Left ventricle myocardium inferior (tissue), 1 donor: ENCODE data around the gene SLIT1. TPM values are rescaled to one million over a fixed set of nuclear protein-coding genes. Genes with fewer than 3 reads are reported as not detected.

Experiments used
- DNase-seq: peaks from one replicate; pipeline ENCODE4 v3.0.0-alpha.2; 2020
- H3K27ac ChIP-seq: fragments of 200-600 bp; replicated peaks from 2 replicates; pipeline ENCODE4 v1.8.0; 2021
- H3K27me3 ChIP-seq: fragments of 200-600 bp; 2 replicates; pipeline ENCODE4 v1.8.0; 2021; ENCODE audit warnings: low read depth
- H3K36me3 ChIP-seq: fragments of 200-600 bp; 2 replicates; pipeline ENCODE4 v1.8.0; 2021
- H3K4me1 ChIP-seq: fragments of 200-600 bp; 2 replicates; pipeline ENCODE4 v1.8.0; 2021
- H3K4me3 ChIP-seq: fragments of 200-600 bp; 2 replicates; pipeline ENCODE4 v1.8.0; 2021; ENCODE audit warnings: mild to moderate bottlenecking, moderate library complexity
- H3K9me3 ChIP-seq: fragments of 200-600 bp; replicated peaks from 2 replicates; pipeline ENCODE4 v1.8.0; 2021
- intact Hi-C: fragments of 100-400 bp; cut with micrococcal nuclease; formaldehyde crosslinking; loops from one replicate; pipeline ENCODE4 v1.11.0; 2022
- total RNA-seq: library from RNA; stranded (reverse); fragmentation: NEBNext Ultra II Directional; extraction: Animal tissue kit (Norgen Biotek cat#: 25700); gene quantifications from one replicate; pipeline ENCODE4 v1.2.1, GENCODE V29; 2021
- TF ChIP-seq, protein P1 (sequence below): fragments of 200-600 bp; IDR thresholded peaks from 2 replicates; pipeline ENCODE4 v1.8.0; 2021; ENCODE audit warnings: antibody characterized with exemption, mild to moderate bottlenecking, borderline replicate concordance
- donor health status: DM: no; HTN: yes; CAD: no; lungs with severe emphysema.

Gene SLIT1
- total RNA-seq, 1 donor from 2014 or later: 0.08 TPM

DNA sequence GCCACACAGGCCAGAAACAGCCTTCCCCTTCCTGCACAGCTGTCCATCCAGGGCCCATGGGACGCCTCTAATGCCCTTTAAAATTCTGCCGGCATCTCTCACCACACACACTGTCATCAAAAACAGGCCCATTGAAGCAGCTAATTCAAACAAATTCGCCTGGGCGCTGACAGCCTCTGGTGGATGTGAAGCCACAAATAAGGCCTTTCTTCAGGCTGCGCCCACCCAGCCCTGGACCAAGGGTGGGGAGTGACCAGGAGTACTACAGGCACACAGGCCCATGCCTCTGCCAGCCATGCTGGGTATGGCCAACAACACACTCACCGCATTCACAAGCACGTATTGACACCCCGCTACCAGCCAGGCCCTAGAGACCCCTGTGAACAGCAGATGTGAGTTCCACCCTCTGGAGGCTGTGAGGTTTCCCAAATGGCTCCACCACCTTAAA, 54.6 kb downstream of the SLIT1 start:
- H3K36me3 ChIP-seq: no peaks in the 10 kb centered on the region
- no peak for DNase-seq
- H3K27me3 ChIP-seq: peaks cover 97% of the 10 kb centered on the region

DNA sequence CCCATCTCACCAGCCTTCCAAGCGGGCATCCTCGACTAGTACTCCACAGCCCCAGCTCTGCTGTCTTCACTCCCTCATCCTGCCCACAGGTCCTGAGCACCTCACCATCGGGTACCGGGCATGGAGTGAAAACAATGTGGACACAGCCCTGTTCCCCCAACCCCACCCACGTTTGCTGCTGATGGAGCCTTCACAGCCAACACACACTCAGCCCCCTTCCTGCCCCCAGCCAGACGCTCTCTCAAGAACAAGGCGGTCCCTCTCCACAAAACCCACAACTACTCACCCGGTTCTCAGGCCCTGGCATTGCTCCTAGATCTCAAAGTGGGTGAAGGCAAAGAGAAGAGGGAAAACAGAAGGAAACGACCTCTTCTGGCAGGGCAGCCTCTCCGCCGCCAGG, 56.1 kb downstream of the SLIT1 start:
- Histone ChIP-seq H3K9me3 (no peaks in the 10 kb centered on the region), H3K36me3 (no peaks in the 10 kb centered on the region), H3K4me3 (no peak overlapping the region), H3K27me3 (peaks cover 81% of the 10 kb centered on the region), H3K4me1 (peaks cover 6% of the 10 kb centered on the region), H3K27ac (no peak overlapping the region)
- intact Hi-C loops: no loop called here
- TF ChIP-seq, protein P1, sequence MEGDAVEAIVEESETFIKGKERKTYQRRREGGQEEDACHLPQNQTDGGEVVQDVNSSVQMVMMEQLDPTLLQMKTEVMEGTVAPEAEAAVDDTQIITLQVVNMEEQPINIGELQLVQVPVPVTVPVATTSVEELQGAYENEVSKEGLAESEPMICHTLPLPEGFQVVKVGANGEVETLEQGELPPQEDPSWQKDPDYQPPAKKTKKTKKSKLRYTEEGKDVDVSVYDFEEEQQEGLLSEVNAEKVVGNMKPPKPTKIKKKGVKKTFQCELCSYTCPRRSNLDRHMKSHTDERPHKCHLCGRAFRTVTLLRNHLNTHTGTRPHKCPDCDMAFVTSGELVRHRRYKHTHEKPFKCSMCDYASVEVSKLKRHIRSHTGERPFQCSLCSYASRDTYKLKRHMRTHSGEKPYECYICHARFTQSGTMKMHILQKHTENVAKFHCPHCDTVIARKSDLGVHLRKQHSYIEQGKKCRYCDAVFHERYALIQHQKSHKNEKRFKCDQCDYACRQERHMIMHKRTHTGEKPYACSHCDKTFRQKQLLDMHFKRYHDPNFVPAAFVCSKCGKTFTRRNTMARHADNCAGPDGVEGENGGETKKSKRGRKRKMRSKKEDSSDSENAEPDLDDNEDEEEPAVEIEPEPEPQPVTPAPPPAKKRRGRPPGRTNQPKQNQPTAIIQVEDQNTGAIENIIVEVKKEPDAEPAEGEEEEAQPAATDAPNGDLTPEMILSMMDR: no peak
- DNase-seq: no peak

More for the DNA sequence above, 54.6 kb downstream of the SLIT1 start:
- H3K9me3 ChIP-seq: no peaks in the 10 kb centered on the region
- H3K27ac ChIP-seq: no peak overlapping the region
- TF ChIP-seq, protein P1: no peak
- intact Hi-C loops: no loop called here
- H3K4me3 ChIP-seq: no peak overlapping the region
- H3K4me1 ChIP-seq: peaks cover 6% of the 10 kb centered on the region

DNA sequence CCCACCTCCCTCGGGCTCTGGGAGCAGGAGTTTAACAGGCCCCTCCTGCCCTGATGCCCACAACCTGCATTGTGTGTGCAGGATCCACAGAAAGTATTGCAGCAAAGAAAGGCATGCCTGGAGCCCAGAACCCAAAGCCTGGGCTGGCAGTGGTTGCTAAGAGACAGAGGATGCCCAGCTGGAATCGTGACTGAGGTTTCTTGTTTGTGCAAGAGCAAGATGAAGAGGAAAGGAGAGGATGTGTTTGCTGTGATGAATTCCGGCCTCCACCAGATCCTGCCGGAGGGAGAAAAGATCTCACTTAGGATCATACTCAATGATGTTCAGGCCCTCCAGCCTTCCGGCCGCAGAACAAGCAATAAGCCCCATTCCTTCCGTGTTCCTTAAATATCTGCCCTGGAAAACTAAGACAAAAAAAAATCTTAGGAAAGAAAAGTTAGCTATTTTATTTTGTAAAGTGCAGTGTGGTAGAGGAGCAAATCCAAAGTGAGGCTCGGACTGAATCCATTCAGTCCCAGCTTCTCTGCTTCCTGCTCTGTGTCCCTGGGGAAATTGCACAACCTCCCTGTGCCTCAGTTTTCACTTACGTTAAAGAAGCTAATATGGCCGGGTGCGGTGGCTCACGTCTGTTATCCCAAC, 57.1 kb downstream of the SLIT1 start:
- no peak for DNase-seq
- Histone ChIP-seq H3K4me1 (peaks cover 6% of the 10 kb centered on the region), H3K9me3 (no peaks in the 10 kb centered on the region), H3K4me3 (no peak overlapping the region), H3K36me3 (no peaks in the 10 kb centered on the region), H3K27me3 (peaks cover 77% of the 10 kb centered on the region), H3K27ac (no peak overlapping the region)
- intact Hi-C loops: no loop called here
- TF ChIP-seq, protein P1: no peak

DNA sequence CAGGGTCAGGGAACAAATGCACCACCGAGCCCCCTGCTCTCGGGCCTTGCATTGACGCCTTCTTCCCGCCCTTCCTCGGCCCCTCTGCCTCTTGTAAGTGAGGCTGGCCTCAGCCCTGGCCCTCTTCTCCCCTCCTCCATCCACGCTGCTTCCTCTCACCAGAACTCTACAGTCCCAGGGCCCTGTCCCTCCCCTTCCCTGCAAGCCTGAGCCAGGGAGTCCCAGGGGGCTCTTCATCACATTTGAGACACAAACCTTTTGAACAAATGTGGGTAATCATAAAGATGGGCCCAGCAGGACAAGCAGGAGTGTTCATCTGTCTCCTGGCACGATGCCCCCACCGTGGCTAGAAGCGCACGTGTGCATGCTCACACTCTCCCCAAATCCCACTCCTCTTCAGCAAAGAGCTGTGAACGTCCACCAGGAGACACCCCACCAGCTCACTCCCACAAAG, 57.7 kb downstream of the SLIT1 start:
- peaks cover 6% of the 10 kb centered on the region for H3K4me1 ChIP-seq
- intact Hi-C loops: no loop called here
- H3K4me3 ChIP-seq: no peak overlapping the region
- DNase-seq: no peak
- H3K9me3 ChIP-seq: no peaks in the 10 kb centered on the region
- peaks cover 77% of the 10 kb centered on the region for H3K27me3 ChIP-seq
- H3K36me3 ChIP-seq: no peaks in the 10 kb centered on the region
- H3K27ac ChIP-seq: no peak overlapping the region
- TF ChIP-seq, protein P1: no peak

DNA sequence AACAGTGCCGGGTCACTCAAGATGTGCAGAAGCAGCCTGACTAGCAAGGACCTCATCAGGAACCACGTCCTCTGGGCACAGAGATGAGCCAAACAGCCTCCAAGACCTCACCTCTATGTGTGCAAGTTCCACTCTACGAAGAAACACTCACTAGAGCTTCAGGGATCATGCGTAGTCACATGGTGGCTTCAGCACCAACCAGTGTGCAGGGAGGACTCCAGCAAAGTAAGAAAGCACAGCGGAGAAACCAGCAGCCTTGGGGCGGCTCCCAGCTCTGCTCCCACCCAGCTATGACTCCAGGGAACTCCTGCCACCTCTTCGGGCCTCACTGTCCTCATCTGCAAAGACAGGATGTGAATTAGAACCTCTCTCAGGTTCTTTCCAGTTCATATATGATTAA, 58.2 kb downstream of the SLIT1 start:
- no peak for DNase-seq
- TF ChIP-seq, protein P1: no peak
- Histone ChIP-seq H3K4me3 (no peak overlapping the region), H3K4me1 (peaks cover 6% of the 10 kb centered on the region), H3K36me3 (no peaks in the 10 kb centered on the region), H3K27me3 (peaks cover 77% of the 10 kb centered on the region), H3K27ac (no peak overlapping the region), H3K9me3 (no peaks in the 10 kb centered on the region)
- intact Hi-C loops: no loop called here
